Measurements from ENCODE around the gene TOR1AIP1. TPM values are rescaled to one million over a fixed set of nuclear protein-coding genes. Genes with fewer than 3 reads are reported as not detected.

TOR1AIP1 gene
- polyA plus RNA-seq, 2 of the 4 experiments (the other 2 are of a cell fraction) = 31.3 to 38.4 TPM

DNA sequence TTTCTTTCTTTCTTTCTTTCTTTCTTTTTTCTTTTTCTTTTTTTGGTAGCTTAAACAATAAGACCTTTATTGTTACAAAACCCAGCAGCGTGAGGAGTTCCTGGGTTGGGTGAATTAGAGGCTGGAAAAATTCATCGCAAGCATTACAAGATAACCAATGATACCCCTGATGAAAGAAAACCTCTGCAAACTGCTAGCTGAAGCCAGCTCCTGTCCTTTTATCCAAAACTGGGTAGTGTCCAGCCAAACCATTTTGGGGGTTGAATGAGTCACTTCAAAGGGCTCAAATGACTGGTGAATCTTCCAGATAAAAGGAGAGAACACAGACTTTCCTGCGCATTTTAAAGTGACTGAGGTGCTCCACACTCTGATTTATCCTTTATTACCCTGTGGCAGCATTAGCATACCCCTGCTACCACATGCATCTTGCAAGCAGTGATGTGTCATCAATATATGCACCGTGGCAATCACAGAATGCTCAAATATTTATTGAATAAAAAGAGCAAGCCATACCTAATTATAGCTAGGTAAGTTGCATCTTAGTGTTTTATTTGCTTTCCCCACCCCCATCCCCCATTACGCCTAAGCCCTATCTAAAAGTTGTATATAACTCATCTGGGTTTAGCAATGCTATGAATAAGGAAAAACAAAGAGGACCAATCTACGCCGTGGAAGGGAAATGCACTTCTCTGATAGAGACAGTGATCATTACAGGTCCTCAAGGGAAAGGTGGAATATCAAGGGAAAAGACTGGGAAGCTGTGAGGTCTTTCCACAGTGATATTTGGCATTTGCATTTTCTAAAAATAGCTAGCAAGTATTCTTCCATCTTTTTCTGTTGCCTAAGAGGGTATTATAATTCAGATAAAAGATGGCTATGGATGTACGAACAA is 40.1 kb downstream of the TOR1AIP1 start (continued):
- no peak for TF ChIP-seq HEYL (CRISPR knock-in tag; IDR thresholded peaks at IDR 0.05)
- TF ChIP-seq JUNB (IDR thresholded peaks at IDR 0.05) = no peak
- TF ChIP-seq RARB (CRISPR knock-in tag; IDR thresholded peaks at IDR 0.05) = no peak
- no peak for TF ChIP-seq HDAC2 (IDR thresholded peaks at IDR 0.05)

- H3K27ac ChIP-seq = no peak overlapping the region
- DNase-seq (ENCODE audit: low read depth in 1 of 2, low spot score in 1 of 2) = no peak
- ATAC-seq = no peak
- no peak for FAIRE-seq
- ChIA-PET CTCF (interaction anchor here (1.1 kb wide), 1 partner anchor 10 kb away, joined by 4 read pairs; no protein-coding TSS in a partner anchor), POLR2A (interaction anchor here (0.5 kb wide), 1 partner anchor 9 kb away, joined by 3 read pairs; no protein-coding TSS in a partner anchor)
- no peak overlapping the region for H3K4me2 ChIP-seq
- H3K9me3 ChIP-seq = no peaks in the 10 kb centered on the region
- no peak overlapping the region for H3K4me3 ChIP-seq
- peaks cover 5% of the 10 kb centered on the region; the same call in 1 of the 3 replicates for H3K4me1 ChIP-seq
- no peak for TF ChIP-seq ZC3H11A (IDR thresholded peaks at IDR 0.05)
- no peak for TF ChIP-seq RCOR1 (IDR thresholded peaks at IDR 0.05; ENCODE audit: low read depth, low read length)
- TF ChIP-seq POLR2A (IDR thresholded peaks at IDR 0.05; ENCODE audit: low read length) = no peak
- no peak for TF ChIP-seq RNF2 (IDR thresholded peaks at IDR 0.05; ENCODE audit: borderline replicate concordance, low read depth)
- TF ChIP-seq, protein P1, sequence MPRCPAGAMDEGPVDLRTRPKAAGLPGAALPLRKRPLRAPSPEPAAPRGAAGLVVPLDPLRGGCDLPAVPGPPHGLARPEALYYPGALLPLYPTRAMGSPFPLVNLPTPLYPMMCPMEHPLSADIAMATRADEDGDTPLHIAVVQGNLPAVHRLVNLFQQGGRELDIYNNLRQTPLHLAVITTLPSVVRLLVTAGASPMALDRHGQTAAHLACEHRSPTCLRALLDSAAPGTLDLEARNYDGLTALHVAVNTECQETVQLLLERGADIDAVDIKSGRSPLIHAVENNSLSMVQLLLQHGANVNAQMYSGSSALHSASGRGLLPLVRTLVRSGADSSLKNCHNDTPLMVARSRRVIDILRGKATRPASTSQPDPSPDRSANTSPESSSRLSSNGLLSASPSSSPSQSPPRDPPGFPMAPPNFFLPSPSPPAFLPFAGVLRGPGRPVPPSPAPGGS (IDR thresholded peaks at IDR 0.05) = no peak
- TF ChIP-seq, protein P2, sequence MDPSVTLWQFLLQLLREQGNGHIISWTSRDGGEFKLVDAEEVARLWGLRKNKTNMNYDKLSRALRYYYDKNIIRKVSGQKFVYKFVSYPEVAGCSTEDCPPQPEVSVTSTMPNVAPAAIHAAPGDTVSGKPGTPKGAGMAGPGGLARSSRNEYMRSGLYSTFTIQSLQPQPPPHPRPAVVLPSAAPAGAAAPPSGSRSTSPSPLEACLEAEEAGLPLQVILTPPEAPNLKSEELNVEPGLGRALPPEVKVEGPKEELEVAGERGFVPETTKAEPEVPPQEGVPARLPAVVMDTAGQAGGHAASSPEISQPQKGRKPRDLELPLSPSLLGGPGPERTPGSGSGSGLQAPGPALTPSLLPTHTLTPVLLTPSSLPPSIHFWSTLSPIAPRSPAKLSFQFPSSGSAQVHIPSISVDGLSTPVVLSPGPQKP (IDR thresholded peaks at IDR 0.05; ENCODE audit: low read depth, low read length) = no peak
- TF ChIP-seq EHMT2 (IDR thresholded peaks at IDR 0.05; ENCODE audit: low read depth) = no peak
- no peak for TF ChIP-seq JUN (IDR thresholded peaks at IDR 0.05)
- no peak for TF ChIP-seq KDM1A (IDR thresholded peaks at IDR 0.05; ENCODE audit: low read depth)
- TF ChIP-seq, protein P3, sequence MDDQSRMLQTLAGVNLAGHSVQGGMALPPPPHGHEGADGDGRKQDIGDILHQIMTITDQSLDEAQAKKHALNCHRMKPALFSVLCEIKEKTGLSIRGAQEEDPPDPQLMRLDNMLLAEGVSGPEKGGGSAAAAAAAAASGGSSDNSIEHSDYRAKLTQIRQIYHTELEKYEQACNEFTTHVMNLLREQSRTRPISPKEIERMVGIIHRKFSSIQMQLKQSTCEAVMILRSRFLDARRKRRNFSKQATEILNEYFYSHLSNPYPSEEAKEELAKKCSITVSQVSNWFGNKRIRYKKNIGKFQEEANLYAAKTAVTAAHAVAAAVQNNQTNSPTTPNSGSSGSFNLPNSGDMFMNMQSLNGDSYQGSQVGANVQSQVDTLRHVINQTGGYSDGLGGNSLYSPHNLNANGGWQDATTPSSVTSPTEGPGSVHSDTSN (IDR thresholded peaks at IDR 0.05) = no peak
- TF ChIP-seq E2F6 (IDR thresholded peaks at IDR 0.05; ENCODE audit: borderline replicate concordance, low read depth) = no peak
- no peak for TF ChIP-seq JUNB (IDR thresholded peaks at IDR 0.05)
- TF ChIP-seq GATA3 (IDR thresholded peaks at IDR 0.05; ENCODE audit: borderline replicate concordance) = no peak
- no peak for TF ChIP-seq MAZ (IDR thresholded peaks at IDR 0.05; ENCODE audit: borderline replicate concordance, low read depth, low read length)
- no peak for TF ChIP-seq RAD21 (conservative IDR thresholded peaks at IDR 0.05 in 1 of 2, IDR thresholded peaks at IDR 0.05 in 1 of 2)
These were observed 40.9 kb downstream of the TOR1AIP1 start for GRCh38 chr1:179923029-179923428.

DNA sequence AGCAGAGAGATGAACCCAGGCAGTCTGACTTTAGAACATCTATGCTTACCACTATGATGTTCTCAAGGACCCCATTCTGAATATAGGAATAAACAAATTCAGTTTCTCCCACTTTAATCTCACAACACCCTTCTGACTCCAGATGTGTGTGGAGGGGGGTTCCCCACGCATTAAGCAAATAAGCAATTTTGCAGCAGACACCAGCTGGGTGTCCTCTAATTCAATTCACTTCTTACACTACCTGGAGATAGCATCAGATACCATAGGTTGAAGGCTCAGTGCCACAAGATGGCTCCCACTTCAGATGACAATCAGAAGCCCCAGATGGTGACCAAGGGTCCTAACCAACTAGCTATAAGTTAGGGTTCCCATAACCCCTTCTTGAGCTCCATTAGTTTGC is 42.2 kb downstream of the TOR1AIP1 start:
- ATAC-seq (no peak), DNase-seq (ENCODE audit: low read depth in 1 of 2, low spot score in 1 of 2) (no peak), FAIRE-seq (no peak)
- H3K4me1 ChIP-seq = peaks cover 5% of the 10 kb centered on the region; the same call in 1 of the 3 replicates
- POLR2A ChIA-PET = no interaction called here
- H3K4me2 ChIP-seq = no peak overlapping the region
- H3K27ac ChIP-seq = no peak overlapping the region
- 83% methylated on average over 1 of the region's 1 CpG for WGBS (ENCODE audit: missing lambda C conversion rate)
- H3K9me3 ChIP-seq = no peaks in the 10 kb centered on the region
- TF ChIP-seq JUN (IDR thresholded peaks at IDR 0.05) = no peak
- TF ChIP-seq EP300 (IDR thresholded peaks at IDR 0.05) = no peak
- no peak for TF ChIP-seq GATA3 (IDR thresholded peaks at IDR 0.05; ENCODE audit: borderline replicate concordance)
- no peak for TF ChIP-seq PHF8 (IDR thresholded peaks at IDR 0.05; ENCODE audit: borderline replicate concordance, low read depth)
- no peak for TF ChIP-seq RCOR1 (IDR thresholded peaks at IDR 0.05; ENCODE audit: low read depth, low read length)
- TF ChIP-seq, protein P3 (IDR thresholded peaks at IDR 0.05) = no peak
- no peak for TF ChIP-seq JUNB (IDR thresholded peaks at IDR 0.05)
- TF ChIP-seq HOXA7 (CRISPR knock-in tag; IDR thresholded peaks at IDR 0.05) = no peak
- no peak for TF ChIP-seq CBX2 (IDR thresholded peaks at IDR 0.05; ENCODE audit: borderline replicate concordance, low read depth)
- no peak for TF ChIP-seq HOXB13 (CRISPR knock-in tag; IDR thresholded peaks at IDR 0.05; ENCODE audit: low read depth)
- TF ChIP-seq FOSL2 (IDR thresholded peaks at IDR 0.05) = no peak
- TF ChIP-seq FOSL2 (CRISPR knock-in tag; IDR thresholded peaks at IDR 0.05) = no peak
- TF ChIP-seq MYC (IDR thresholded peaks at IDR 0.05; ENCODE audit: borderline replicate concordance, low read length) = no peak
- no peak for TF ChIP-seq HDAC2 (IDR thresholded peaks at IDR 0.05)
- TF ChIP-seq, protein P1 (IDR thresholded peaks at IDR 0.05) = no peak
- H3K4me3 ChIP-seq = no peak overlapping the region
- CTCF ChIA-PET = interaction anchor here (0.9 kb wide), 1 partner anchor 255 kb away, joined by 3 read pairs; no protein-coding TSS in a partner anchor
